ENCODE data around the gene CNOT11. TPM values are rescaled to one million over a fixed set of nuclear protein-coding genes. Genes with fewer than 3 reads are reported as not detected.

CNOT11 gene
- total and polyA plus RNA-seq, 2 donors (not counting 1 experiment from before 2014, with no cell fraction given), result 16.3 to 53.1 TPM

- H3K27me3 ChIP-seq (ENCODE audit: control insufficient read depth, insufficient read depth, low read length), result no peaks in the 10 kb centered on the region
- no peak overlapping the region for H3K27ac ChIP-seq (ENCODE audit: insufficient read depth, low read length)
- TF ChIP-seq, protein P1, sequence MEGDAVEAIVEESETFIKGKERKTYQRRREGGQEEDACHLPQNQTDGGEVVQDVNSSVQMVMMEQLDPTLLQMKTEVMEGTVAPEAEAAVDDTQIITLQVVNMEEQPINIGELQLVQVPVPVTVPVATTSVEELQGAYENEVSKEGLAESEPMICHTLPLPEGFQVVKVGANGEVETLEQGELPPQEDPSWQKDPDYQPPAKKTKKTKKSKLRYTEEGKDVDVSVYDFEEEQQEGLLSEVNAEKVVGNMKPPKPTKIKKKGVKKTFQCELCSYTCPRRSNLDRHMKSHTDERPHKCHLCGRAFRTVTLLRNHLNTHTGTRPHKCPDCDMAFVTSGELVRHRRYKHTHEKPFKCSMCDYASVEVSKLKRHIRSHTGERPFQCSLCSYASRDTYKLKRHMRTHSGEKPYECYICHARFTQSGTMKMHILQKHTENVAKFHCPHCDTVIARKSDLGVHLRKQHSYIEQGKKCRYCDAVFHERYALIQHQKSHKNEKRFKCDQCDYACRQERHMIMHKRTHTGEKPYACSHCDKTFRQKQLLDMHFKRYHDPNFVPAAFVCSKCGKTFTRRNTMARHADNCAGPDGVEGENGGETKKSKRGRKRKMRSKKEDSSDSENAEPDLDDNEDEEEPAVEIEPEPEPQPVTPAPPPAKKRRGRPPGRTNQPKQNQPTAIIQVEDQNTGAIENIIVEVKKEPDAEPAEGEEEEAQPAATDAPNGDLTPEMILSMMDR (conservative IDR thresholded peaks at IDR 0.05 in 1 of 2, IDR thresholded peaks at IDR 0.05 in 1 of 2; ENCODE audit: low read depth in 1 of 2, low read length in 2 of 2), result no peak
- no peak for TF ChIP-seq EZH2 (IDR thresholded peaks at IDR 0.05; ENCODE audit: low read length, missing control alignments)
Observed at GRCh38 chr2:101263377-101263800, 10.7 kb downstream of the CNOT11 start.

DNA sequence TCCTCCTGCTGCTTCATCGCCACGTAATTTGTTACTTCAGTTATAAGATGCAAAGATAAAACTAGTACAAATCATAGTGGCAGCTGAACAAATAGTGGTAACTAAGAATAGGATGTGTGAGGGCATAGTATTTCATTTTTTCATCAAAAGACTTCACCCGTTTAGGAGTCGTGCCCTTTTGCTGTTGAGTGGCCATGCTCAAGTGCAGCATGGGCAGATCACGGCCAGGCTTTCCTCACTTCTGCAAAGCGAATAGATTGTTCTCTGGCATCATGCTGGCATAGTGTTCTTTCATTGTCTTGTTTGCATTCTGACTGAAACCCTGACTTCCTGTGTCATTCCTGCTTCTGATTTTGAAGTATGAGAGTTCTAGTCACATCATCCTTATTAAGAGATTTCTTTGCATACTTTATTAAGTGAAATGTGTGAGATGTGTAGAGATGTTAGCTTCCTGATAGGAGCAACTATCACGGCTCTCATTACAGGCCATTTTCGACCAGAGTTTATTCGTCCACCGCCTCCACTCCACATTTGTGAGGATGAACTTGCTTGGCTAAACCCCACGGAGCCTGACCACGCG, 11.8 kb downstream of the CNOT11 start:
- Histone ChIP-seq H3K9ac (ENCODE audit: insufficient read depth, low read length) (no peak overlapping the region), H3K36me3 (ENCODE audit: control insufficient read depth, insufficient read depth, low read length) (peaks cover 13% of the 10 kb centered on the region), H2AFZ (ENCODE audit: low read length) (no peak overlapping the region), H3K9me3 (ENCODE audit: control insufficient read depth, insufficient read depth, low read depth, low read length) (no peaks in the 10 kb centered on the region), H3K27me3 (ENCODE audit: control insufficient read depth, insufficient read depth, low read length) (no peaks in the 10 kb centered on the region), H3K79me2 (ENCODE audit: control insufficient read depth, insufficient read depth, low read length) (no peaks in the 10 kb centered on the region), H4K20me1 (ENCODE audit: control insufficient read depth, extremely low read depth, insufficient read depth, low read length) (no peaks in the 10 kb centered on the region), H3K4me3 (replicated peaks in 1 of 4; ENCODE audit: control extremely low read depth in 1 of 4, insufficient read depth in 1 of 4, low read depth in 3 of 4, low read length in 4 of 4) (no peak overlapping the region), H3K4me1 (ENCODE audit: control insufficient read depth, extremely low read depth, insufficient read depth, low read length) (no peaks in the 10 kb centered on the region), H3K27ac (ENCODE audit: insufficient read depth, low read length) (no peak overlapping the region), H3K4me2 (ENCODE audit: extremely low read depth, insufficient read depth, low read length) (no peak overlapping the region)
- no peak for TF ChIP-seq EZH2 (IDR thresholded peaks at IDR 0.05; ENCODE audit: low read length, missing control alignments)
- TF ChIP-seq, protein P1 (conservative IDR thresholded peaks at IDR 0.05 in 1 of 2, IDR thresholded peaks at IDR 0.05 in 1 of 2; ENCODE audit: low read depth in 1 of 2, low read length in 2 of 2), result no peak
- no peak for DNase-seq (ENCODE audit: low read depth in 2 of 2)

More at GRCh38 chr2:101263377-101263800, 10.7 kb downstream of the CNOT11 start:
- Histone ChIP-seq H3K4me2 (ENCODE audit: extremely low read depth, insufficient read depth, low read length) (no peak overlapping the region), H3K4me1 (ENCODE audit: control insufficient read depth, extremely low read depth, insufficient read depth, low read length) (no peaks in the 10 kb centered on the region), H3K9me3 (ENCODE audit: control insufficient read depth, insufficient read depth, low read depth, low read length) (no peaks in the 10 kb centered on the region), H3K4me3 (replicated peaks in 1 of 4; ENCODE audit: control extremely low read depth in 1 of 4, insufficient read depth in 1 of 4, low read depth in 3 of 4, low read length in 4 of 4) (no peak overlapping the region), H2AFZ (ENCODE audit: low read length) (no peak overlapping the region), H3K79me2 (ENCODE audit: control insufficient read depth, insufficient read depth, low read length) (no peaks in the 10 kb centered on the region), H3K9ac (ENCODE audit: insufficient read depth, low read length) (no peak overlapping the region), H4K20me1 (ENCODE audit: control insufficient read depth, extremely low read depth, insufficient read depth, low read length) (no peaks in the 10 kb centered on the region), H3K36me3 (ENCODE audit: control insufficient read depth, insufficient read depth, low read length) (peaks cover 14% of the 10 kb centered on the region)
- DNase-seq (ENCODE audit: low read depth in 2 of 2), result no peak

DNA sequence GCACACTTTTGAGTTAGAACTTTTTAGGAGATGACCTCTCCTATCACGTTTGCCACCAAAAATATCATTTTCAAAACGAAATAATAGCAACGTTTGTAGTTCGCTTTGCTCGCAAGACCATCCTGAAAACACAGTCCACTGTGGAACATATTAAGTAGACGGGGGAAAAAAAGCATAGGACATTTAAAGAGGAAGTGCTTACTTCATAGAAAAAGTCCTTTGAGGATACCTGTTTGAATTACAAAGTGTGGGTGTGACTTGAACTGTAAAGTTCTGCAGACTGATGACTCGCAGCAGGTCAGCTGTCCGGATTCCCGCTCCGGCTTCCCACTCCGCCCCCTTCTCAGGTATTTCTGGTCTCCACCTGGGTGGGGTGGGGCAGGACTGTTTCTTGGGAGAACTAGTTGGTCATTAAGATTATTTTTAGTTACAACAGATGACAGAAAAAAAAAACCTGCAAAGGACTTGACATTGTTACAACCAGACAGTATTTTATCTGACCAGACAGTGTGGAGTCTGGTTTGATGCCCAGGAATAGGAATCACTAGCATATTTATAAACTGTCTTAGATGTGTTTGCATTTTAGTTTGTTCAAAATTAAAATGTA, 13.3 kb downstream of the CNOT11 start:
- Histone ChIP-seq H3K9me3 (ENCODE audit: control insufficient read depth, insufficient read depth, low read depth, low read length) (no peaks in the 10 kb centered on the region), H3K4me1 (ENCODE audit: control insufficient read depth, extremely low read depth, insufficient read depth, low read length) (no peaks in the 10 kb centered on the region), H3K4me3 (replicated peaks in 1 of 4; ENCODE audit: control extremely low read depth in 1 of 4, insufficient read depth in 1 of 4, low read depth in 3 of 4, low read length in 4 of 4) (no peak overlapping the region), H3K4me2 (ENCODE audit: extremely low read depth, insufficient read depth, low read length) (no peak overlapping the region), H2AFZ (ENCODE audit: low read length) (no peak overlapping the region), H3K36me3 (ENCODE audit: control insufficient read depth, insufficient read depth, low read length) (peaks cover 15% of the 10 kb centered on the region), H3K27ac (ENCODE audit: insufficient read depth, low read length) (no peak overlapping the region), H3K27me3 (ENCODE audit: control insufficient read depth, insufficient read depth, low read length) (no peaks in the 10 kb centered on the region), H3K79me2 (ENCODE audit: control insufficient read depth, insufficient read depth, low read length) (no peaks in the 10 kb centered on the region), H4K20me1 (ENCODE audit: control insufficient read depth, extremely low read depth, insufficient read depth, low read length) (no peaks in the 10 kb centered on the region), H3K9ac (ENCODE audit: insufficient read depth, low read length) (no peak overlapping the region)
- TF ChIP-seq EZH2 (IDR thresholded peaks at IDR 0.05; ENCODE audit: low read length, missing control alignments), result no peak
- TF ChIP-seq, protein P1 (conservative IDR thresholded peaks at IDR 0.05 in 1 of 2, IDR thresholded peaks at IDR 0.05 in 1 of 2; ENCODE audit: low read depth in 1 of 2, low read length in 2 of 2), result no peak
- DNase-seq (ENCODE audit: low read depth in 2 of 2), result no peak
